Measurements from ENCODE around the gene CDH22.

CDH22 gene

DNA sequence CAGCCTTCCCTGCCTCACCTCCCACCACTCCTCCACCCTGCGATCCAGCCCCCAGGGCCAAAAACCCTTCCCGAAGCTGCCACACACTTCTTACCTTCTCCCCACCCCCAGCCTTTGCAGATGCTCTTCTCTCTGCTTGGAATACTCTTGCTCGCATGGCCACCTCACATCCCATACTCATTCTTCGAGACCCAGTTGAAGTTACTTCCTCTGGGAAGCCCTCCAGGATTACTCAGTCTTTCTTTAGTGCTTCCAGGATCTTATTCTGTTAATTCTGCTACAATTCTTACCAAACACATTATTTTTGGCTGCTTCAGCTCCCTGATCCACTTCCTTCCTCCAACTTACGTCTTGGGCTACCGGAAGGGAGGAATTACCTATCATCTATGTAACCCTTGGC is 135.8 kb downstream of the CDH22 start:
- DNase-seq (ENCODE audit: insufficient read length, low spot score) (no peak), FAIRE-seq (no peak)
- TF ChIP-seq, protein P1, sequence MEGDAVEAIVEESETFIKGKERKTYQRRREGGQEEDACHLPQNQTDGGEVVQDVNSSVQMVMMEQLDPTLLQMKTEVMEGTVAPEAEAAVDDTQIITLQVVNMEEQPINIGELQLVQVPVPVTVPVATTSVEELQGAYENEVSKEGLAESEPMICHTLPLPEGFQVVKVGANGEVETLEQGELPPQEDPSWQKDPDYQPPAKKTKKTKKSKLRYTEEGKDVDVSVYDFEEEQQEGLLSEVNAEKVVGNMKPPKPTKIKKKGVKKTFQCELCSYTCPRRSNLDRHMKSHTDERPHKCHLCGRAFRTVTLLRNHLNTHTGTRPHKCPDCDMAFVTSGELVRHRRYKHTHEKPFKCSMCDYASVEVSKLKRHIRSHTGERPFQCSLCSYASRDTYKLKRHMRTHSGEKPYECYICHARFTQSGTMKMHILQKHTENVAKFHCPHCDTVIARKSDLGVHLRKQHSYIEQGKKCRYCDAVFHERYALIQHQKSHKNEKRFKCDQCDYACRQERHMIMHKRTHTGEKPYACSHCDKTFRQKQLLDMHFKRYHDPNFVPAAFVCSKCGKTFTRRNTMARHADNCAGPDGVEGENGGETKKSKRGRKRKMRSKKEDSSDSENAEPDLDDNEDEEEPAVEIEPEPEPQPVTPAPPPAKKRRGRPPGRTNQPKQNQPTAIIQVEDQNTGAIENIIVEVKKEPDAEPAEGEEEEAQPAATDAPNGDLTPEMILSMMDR (IDR thresholded peaks at IDR 0.05; ENCODE audit: insufficient read depth, missing control alignments), result no peak

GRCh38 chr20:46171909-46172308 is 136.4 kb downstream of the CDH22 start:
- FAIRE-seq (no peak), DNase-seq (ENCODE audit: insufficient read length, low spot score) (no peak)
- TF ChIP-seq, protein P1 (IDR thresholded peaks at IDR 0.05; ENCODE audit: insufficient read depth, missing control alignments), result no peak

GRCh38 chr20:46171476-46171875 is 136.8 kb downstream of the CDH22 start:
- DNase-seq (ENCODE audit: insufficient read length, low spot score) (no peak), FAIRE-seq (no peak)
- TF ChIP-seq, protein P1 (IDR thresholded peaks at IDR 0.05; ENCODE audit: insufficient read depth, missing control alignments), result no peak

- TF ChIP-seq, protein P1 (IDR thresholded peaks at IDR 0.05; ENCODE audit: insufficient read depth, missing control alignments), result no peak
- DNase-seq (ENCODE audit: insufficient read length, low spot score) (no peak), FAIRE-seq (no peak)
These were observed 138.8 kb downstream of the CDH22 start for GRCh38 chr20:46169245-46170171.

DNA sequence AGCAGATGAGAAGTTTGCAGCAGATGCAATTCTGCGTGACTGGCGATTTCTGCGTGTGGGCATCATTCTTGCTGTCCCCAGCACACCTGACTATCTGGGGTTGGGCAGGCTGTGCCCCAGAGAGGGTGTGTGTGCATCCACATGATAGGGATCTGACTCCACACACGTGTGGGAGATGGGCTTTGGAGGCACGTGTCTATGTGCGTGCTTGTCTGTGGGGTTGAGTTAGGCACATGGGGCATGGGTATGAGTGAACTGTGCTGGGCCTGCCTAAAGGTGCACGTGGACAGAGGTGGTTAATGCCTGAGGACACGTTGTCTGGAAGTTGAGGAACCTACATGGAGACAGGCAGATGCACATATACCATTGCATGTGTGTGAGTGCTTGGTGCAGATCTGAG is 139.9 kb downstream of the CDH22 start:
- FAIRE-seq, result no peak
- no peak for DNase-seq (ENCODE audit: insufficient read length, low spot score)
- TF ChIP-seq, protein P1 (IDR thresholded peaks at IDR 0.05; ENCODE audit: insufficient read depth, missing control alignments), result no peak

DNA sequence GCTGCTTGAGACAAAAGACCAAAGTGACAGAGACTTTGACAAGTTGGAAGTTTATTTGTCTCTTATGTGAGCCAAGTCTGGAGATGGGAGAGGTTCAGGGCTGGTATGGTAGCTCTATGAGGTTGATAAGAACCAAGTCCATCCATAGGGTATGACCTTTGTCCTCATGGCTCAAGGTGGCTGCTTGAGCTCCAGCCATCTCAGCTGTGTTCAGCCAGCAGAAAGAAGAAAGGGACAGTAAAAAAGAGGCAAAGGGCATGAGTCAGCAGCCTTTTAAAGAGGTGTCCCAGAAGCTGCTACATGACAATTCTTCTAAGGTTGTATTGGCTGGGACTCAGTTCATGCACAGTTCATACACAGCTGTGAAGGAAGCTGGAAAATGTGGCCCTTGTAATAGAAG is 141.2 kb downstream of the CDH22 start:
- TF ChIP-seq, protein P1 (IDR thresholded peaks at IDR 0.05; ENCODE audit: insufficient read depth, missing control alignments), result no peak
- DNase-seq (ENCODE audit: insufficient read length, low spot score), result no peak
- FAIRE-seq, result no peak

DNA sequence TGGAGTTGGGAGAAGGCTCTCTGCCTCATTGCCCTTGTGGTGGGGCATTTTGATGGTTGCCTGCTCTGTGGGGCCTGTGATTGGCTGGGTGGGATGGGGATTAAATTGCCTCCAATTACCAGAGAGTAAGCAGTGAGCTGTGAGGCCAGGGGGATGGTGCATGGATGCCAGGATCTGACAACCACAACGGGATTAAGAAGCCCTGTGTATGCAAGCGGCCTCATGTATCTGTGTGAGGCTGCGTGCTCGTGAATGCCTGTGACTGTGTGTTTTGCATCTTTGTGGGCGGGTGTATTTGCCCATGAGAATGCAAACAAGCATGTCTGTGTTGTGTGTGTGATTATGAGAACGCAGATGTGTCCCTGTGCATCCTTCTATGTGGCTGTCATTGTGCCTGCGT is 144.0 kb downstream of the CDH22 start:
- TF ChIP-seq, protein P1 (IDR thresholded peaks at IDR 0.05; ENCODE audit: insufficient read depth, missing control alignments), result no peak
- no peak for FAIRE-seq
- peak; percentile 80 for DNase-seq (ENCODE audit: insufficient read length, low spot score)
